Lower leg skin (tissue), 4 donors: Measurements from ENCODE around the gene PICALM. TPM values are rescaled to one million over a fixed set of nuclear protein-coding genes. Genes with fewer than 3 reads are reported as not detected.
"Not testable (repeated sequence)": the region's sequence is repeated elsewhere in the genome, so short reads cannot be mapped to it uniquely, and the experiment has no call there.

Experiments used
- DNase-seq, 2 donors: peaks; one replicate each; pipeline ENCODE4 v3.0.0-alpha.2; 2019; ENCODE audit warnings: low spot score in 2 of 2
- H3K4me3 ChIP-seq: fragments of 200-600 bp; sonication (generic); 2 replicates; pipeline ENCODE4 v1.5.1; 2017; ENCODE audit warnings: mild to moderate bottlenecking, low read depth; ENCODE audit not compliant: poor library complexity, severe bottlenecking
- POLR2A ChIP-seq, 2 donors: fragments of 450-650 bp; IDR thresholded peaks; one replicate each; pipeline ENCODE4 v1.6.1; 2016 to 2017; ENCODE audit warnings: antibody characterized with exemption in 2 of 2, mild to moderate bottlenecking in 1 of 2, moderate library complexity in 1 of 2
- WGBS, 2 donors: methylation state at CpG; one replicate each; pipeline ENCODE4 v1.1.5; 2018; 5-methylcytosine and 5-hydroxymethylcytosine counted together
- intact Hi-C: fragments of 100-400 bp; cut with DNase I; formaldehyde crosslinking; loops from one replicate; pipeline ENCODE4 v1.15.0; 2023; ENCODE audit warnings: low total_unique reads
- total RNA-seq, 4 donors: library from RNA; depleted of rRNA; stranded (reverse); fragments of >200 nt; gene quantifications; one replicate each; pipeline ENCODE4 v1.1.0, GENCODE V29; 2016
- TF ChIP-seq, protein P1 (sequence below), 3 donors: fragments of 450-650 bp; IDR thresholded peaks; one replicate each; pipeline ENCODE4 v1.5.1; 2016; ENCODE audit warnings: antibody characterized with exemption in 3 of 3, mild to moderate bottlenecking in 3 of 3, moderate library complexity in 2 of 3

The PICALM gene
- total RNA-seq, 4 donors from 2014 or later: 158 to 198 (median 178) TPM

DNA sequence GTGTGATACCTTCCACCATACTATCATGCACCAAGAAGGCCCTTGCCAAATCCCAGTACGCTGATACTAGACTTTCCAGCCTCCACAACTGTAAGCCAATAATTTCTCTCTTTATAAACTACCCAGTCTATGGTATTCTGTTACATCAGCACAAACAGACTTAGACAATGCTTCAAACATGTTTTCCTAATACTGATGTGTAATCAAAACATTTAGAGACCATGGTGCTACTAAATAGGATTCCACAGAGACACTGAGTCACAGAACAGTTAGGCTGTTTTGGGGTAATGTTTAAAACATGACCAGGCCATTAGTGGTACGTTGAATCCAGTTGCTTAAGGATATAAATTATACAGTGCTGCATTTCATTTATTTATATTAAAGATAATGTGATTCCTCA lies 103.7 kb downstream of the PICALM start:
- 88 to 92% methylated on average over 2 of the region's 2 CpGs for WGBS, 2 donors
- DNase-seq: no peak
- TF ChIP-seq POLR2A (IDR thresholded peaks at IDR 0.05): no peak
- TF ChIP-seq, protein P1, sequence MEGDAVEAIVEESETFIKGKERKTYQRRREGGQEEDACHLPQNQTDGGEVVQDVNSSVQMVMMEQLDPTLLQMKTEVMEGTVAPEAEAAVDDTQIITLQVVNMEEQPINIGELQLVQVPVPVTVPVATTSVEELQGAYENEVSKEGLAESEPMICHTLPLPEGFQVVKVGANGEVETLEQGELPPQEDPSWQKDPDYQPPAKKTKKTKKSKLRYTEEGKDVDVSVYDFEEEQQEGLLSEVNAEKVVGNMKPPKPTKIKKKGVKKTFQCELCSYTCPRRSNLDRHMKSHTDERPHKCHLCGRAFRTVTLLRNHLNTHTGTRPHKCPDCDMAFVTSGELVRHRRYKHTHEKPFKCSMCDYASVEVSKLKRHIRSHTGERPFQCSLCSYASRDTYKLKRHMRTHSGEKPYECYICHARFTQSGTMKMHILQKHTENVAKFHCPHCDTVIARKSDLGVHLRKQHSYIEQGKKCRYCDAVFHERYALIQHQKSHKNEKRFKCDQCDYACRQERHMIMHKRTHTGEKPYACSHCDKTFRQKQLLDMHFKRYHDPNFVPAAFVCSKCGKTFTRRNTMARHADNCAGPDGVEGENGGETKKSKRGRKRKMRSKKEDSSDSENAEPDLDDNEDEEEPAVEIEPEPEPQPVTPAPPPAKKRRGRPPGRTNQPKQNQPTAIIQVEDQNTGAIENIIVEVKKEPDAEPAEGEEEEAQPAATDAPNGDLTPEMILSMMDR (IDR thresholded peaks at IDR 0.05): no peak
- no peak overlapping the region for H3K4me3 ChIP-seq
- intact Hi-C loops: no loop called here

DNA sequence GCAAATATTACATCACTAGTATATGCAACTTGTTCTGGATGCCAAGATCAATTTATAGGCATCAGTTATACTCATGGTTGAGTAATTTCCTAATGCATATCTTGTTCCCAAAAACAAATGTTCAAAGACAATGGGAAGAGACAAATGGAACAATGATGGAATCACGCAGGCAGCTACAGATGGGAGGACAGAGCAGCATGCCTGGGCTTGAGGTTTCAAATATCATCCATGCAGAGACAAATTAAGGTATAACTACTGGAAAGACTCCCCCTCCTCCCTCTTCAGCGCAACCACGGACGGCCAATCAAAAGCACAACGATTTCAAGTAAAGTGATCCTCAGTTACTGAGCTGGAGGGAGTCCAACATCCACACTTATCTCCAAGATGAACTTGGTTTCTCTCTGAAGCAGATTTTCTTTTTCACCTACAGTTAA lies 106.9 kb downstream of the PICALM start:
- intact Hi-C loops: no loop called here
- no peak overlapping the region for H3K4me3 ChIP-seq
- TF ChIP-seq POLR2A (IDR thresholded peaks at IDR 0.05): no peak
- TF ChIP-seq, protein P1 (IDR thresholded peaks at IDR 0.05): no peak
- no peak for DNase-seq
- 80 to 92% methylated on average over 5 of the region's 5 CpGs for WGBS, 2 donors

- H3K4me3 ChIP-seq: no peak overlapping the region
- intact Hi-C loops: no loop called here
- DNase-seq: no peak
- TF ChIP-seq POLR2A (IDR thresholded peaks at IDR 0.05): no peak
- TF ChIP-seq, protein P1 (IDR thresholded peaks at IDR 0.05): no peak
- 68 to 78% methylated on average over 6 of the region's 6 CpGs for WGBS, 2 donors
Observed at GRCh38 chr11:85961130-85961529, 107.8 kb downstream of the PICALM start.

DNA sequence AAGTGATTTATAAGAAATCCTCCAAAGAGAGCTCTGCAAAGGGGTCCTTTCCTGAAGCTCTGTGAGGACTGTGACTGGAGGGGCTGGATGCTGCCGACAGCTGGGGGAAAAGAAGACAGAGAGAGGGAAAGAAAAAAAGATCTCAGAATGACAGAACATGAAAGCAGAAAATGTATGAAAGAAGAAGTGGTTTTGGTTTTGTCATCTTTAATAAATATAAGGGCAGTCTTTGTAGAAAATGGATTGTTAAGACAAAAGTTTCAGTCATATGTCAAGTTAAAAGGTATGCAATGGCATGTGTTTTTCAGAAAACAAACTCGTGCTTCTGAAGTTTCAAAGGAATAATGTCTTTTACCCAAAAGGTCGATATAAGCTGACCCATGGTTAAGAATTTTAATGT lies 108.2 kb downstream of the PICALM start:
- 74 to 75% methylated on average over 3 of the region's 3 CpGs for WGBS, 2 donors

DNA sequence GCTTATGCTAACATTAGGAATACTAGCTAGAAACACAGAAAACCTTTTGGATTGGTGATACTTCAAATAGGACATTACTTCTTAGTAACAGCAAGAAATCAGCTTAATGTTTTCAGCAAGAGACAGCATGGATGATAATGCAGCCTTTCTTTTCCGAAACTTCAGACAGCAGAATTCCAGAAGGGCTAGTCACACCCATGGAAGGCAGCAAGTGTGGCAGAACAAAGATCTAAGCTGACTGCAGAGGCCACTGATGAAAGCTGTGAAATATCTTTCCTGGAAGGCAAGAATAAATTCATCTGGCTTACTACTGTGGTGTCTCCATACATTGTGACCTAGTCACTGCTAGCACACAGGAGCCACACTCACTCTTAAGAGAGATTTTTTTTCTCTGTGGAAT lies 113.4 kb downstream of the PICALM start:
- no peak for TF ChIP-seq POLR2A (IDR thresholded peaks at IDR 0.05)
- TF ChIP-seq, protein P1 (IDR thresholded peaks at IDR 0.05): no peak
- no peak for DNase-seq
- intact Hi-C loops: no loop called here

More for the DNA sequence above, 108.2 kb downstream of the PICALM start:
- DNase-seq: no peak
- H3K4me3 ChIP-seq: no peak overlapping the region
- intact Hi-C loops: no loop called here
- TF ChIP-seq POLR2A (IDR thresholded peaks at IDR 0.05): no peak
- TF ChIP-seq, protein P1 (IDR thresholded peaks at IDR 0.05): no peak

DNA sequence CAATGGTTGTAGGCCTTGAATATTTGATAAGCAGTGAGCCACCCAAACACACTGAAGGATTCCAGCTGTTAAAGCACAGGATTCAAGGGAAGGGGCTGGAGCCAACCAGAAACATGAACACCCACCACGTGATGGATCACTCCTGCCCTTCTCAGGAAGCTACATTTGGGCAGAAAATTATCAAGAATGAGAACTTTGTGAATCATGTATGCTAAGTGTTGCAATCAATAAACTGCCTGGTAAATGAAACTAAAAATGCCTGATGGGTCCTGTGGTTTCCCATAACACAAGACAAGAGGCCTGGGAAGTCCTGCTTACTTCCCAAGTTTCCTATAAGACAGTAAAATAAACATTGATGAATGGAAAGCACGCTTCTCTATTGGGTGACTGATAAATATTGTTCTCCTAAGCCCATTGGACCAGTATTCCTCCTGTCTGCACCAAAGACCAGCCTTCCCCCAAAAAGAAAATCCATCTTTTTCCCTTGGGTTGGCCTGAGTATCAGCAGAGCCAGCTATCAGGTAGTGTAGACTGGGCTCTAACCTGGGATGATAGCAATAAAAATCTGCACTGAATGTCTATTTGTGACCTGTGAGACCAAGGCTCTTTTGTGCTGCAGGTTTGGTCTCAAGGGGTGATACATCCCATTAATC lies 115.3 kb downstream of the PICALM start:
- TF ChIP-seq, protein P1 (IDR thresholded peaks at IDR 0.05): no peak
- TF ChIP-seq POLR2A (IDR thresholded peaks at IDR 0.05): no peak
- intact Hi-C loops: no loop called here
- DNase-seq: no peak
- WGBS, 2 donors: 45 to 50% methylated on average over 2 of the region's 2 CpGs
- H3K4me3 ChIP-seq: no peak overlapping the region

More for the DNA sequence above, 113.4 kb downstream of the PICALM start:
- no peak overlapping the region for H3K4me3 ChIP-seq
- 78 to 84% methylated on average over 1 of the region's 1 CpG for WGBS, 2 donors

DNA sequence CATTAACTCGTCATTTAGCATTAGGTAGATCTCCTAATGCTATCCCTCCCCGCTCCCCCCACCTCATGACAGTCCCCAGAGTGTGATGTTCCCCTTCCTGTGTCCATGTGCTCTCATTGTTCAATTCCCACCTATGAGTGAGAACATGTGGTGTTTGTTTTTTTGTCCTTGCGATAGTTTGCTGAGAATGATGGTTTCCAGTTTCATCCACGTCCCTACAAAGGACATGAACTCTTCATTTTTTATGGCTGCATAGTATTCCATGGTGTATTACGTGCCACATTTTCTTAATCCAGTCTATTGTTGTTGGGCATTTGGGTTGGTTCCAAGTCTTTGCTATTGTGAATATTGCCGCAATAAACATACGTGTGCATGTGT lies 116.8 kb downstream of the PICALM start:
- DNase-seq: not testable (repeated sequence)

More for the DNA sequence above, 116.8 kb downstream of the PICALM start:
- H3K4me3 ChIP-seq, intact Hi-C loops: not testable (repeated sequence)
- WGBS, 2 donors: 89% methylated on average over 7 of the region's 7 CpGs
